HEK293 (cell line): ENCODE data around the gene MAP7.

Experiments used
- REST ChIP-seq: fragments of 450-650 bp; formaldehyde crosslinking; IDR thresholded peaks from 2 replicates; pipeline ENCODE4 v1.5.1; 2016; ENCODE audit warnings: missing biosample characterization, missing genetic modification characterization
- ZNF324 ChIP-seq: fragments of 450-650 bp; formaldehyde crosslinking; IDR thresholded peaks from 2 replicates; pipeline ENCODE4 v1.5.1; 2016; ENCODE audit warnings: missing biosample characterization, missing genetic modification characterization
- ZNF776 ChIP-seq: fragments of 450-650 bp; formaldehyde crosslinking; IDR thresholded peaks from 2 replicates; pipeline ENCODE4 v1.5.0; 2017; ENCODE audit warnings: missing biosample characterization, missing genetic modification characterization, borderline replicate concordance
- ZXDB ChIP-seq: fragments of 450-650 bp; formaldehyde crosslinking; IDR thresholded peaks from 2 replicates; pipeline ENCODE4 v1.5.1; 2016; ENCODE audit warnings: missing biosample characterization, missing genetic modification characterization
- TF ChIP-seq, protein P1 (sequence below): fragments of 450-650 bp; formaldehyde crosslinking; IDR thresholded peaks from 2 replicates; pipeline ENCODE4 v1.5.1; 2017; ENCODE audit warnings: missing biosample characterization, missing genetic modification characterization
- TF ChIP-seq, protein P2 (sequence below): fragments of 450-650 bp; formaldehyde crosslinking; IDR thresholded peaks from 2 replicates; pipeline ENCODE4 v1.5.1; 2016; ENCODE audit warnings: missing biosample characterization, missing genetic modification characterization
- TF ChIP-seq, protein P3 (sequence below): fragments of 450-650 bp; formaldehyde crosslinking; IDR thresholded peaks from 2 replicates; pipeline ENCODE4 v1.5.1; 2016; ENCODE audit warnings: missing biosample characterization, missing genetic modification characterization

GRCh38 chr6:136571496-136571895 lies 21.3 kb upstream of the MAP7 start:
- TF ChIP-seq, protein P1, sequence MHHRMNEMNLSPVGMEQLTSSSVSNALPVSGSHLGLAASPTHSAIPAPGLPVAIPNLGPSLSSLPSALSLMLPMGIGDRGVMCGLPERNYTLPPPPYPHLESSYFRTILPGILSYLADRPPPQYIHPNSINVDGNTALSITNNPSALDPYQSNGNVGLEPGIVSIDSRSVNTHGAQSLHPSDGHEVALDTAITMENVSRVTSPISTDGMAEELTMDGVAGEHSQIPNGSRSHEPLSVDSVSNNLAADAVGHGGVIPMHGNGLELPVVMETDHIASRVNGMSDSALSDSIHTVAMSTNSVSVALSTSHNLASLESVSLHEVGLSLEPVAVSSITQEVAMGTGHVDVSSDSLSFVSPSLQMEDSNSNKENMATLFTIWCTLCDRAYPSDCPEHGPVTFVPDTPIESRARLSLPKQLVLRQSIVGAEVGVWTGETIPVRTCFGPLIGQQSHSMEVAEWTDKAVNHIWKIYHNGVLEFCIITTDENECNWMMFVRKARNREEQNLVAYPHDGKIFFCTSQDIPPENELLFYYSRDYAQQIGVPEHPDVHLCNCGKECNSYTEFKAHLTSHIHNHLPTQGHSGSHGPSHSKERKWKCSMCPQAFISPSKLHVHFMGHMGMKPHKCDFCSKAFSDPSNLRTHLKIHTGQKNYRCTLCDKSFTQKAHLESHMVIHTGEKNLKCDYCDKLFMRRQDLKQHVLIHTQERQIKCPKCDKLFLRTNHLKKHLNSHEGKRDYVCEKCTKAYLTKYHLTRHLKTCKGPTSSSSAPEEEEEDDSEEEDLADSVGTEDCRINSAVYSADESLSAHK (tag by site-specific recombination): no peak
- TF ChIP-seq ZXDB (no peak), REST (tag by site-specific recombination) (no peak), ZNF324 (tag by site-specific recombination) (no peak), ZNF776 (tag by site-specific recombination) (no peak)
- TF ChIP-seq, protein P2, sequence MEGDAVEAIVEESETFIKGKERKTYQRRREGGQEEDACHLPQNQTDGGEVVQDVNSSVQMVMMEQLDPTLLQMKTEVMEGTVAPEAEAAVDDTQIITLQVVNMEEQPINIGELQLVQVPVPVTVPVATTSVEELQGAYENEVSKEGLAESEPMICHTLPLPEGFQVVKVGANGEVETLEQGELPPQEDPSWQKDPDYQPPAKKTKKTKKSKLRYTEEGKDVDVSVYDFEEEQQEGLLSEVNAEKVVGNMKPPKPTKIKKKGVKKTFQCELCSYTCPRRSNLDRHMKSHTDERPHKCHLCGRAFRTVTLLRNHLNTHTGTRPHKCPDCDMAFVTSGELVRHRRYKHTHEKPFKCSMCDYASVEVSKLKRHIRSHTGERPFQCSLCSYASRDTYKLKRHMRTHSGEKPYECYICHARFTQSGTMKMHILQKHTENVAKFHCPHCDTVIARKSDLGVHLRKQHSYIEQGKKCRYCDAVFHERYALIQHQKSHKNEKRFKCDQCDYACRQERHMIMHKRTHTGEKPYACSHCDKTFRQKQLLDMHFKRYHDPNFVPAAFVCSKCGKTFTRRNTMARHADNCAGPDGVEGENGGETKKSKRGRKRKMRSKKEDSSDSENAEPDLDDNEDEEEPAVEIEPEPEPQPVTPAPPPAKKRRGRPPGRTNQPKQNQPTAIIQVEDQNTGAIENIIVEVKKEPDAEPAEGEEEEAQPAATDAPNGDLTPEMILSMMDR (tag by site-specific recombination): no peak
- TF ChIP-seq, protein P3, sequence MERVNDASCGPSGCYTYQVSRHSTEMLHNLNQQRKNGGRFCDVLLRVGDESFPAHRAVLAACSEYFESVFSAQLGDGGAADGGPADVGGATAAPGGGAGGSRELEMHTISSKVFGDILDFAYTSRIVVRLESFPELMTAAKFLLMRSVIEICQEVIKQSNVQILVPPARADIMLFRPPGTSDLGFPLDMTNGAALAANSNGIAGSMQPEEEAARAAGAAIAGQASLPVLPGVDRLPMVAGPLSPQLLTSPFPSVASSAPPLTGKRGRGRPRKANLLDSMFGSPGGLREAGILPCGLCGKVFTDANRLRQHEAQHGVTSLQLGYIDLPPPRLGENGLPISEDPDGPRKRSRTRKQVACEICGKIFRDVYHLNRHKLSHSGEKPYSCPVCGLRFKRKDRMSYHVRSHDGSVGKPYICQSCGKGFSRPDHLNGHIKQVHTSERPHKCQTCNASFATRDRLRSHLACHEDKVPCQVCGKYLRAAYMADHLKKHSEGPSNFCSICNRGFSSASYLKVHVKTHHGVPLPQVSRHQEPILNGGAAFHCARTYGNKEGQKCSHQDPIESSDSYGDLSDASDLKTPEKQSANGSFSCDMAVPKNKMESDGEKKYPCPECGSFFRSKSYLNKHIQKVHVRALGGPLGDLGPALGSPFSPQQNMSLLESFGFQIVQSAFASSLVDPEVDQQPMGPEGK (tag by site-specific recombination): no peak
